ENCODE data around the gene PCGF1.

The PCGF1 gene

DNA sequence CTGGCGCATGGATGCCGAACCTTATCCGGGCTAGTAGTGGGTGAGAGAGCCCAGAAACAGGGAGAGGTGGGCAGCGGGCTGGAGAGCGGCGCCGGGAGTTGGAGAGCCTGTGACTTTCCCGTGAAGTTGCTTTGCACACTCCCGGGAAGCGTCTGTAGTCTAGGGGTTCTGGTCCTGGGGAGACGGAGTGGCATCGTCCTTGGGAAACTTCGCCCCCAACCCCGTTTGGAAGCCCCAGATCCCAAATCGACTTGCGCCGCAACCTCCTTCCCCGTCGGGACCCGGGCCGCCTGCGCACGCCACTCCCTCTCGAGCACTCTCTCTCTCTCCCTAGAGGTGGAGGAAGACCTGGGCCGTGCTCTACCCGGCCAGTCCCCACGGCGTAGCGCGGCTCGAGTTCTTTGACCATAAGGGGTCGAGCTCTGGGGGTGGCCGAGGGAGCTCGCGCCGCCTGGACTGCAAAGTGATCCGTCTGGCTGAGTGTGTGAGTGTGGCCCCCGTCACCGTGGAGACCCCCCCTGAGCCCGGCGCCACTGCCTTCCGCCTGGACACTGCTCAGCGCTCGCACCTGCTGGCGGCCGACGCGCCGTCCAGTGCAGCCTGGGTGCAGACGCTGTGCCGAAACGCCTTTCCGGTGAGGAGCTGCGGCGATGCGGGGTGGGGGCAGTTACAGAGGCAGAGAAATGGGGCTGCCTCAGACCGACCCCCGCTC lies 47.5 kb upstream of the PCGF1 start:
- TF ChIP-seq REST (IDR thresholded peaks at IDR 0.05; ENCODE audit: insufficient read depth in 1 of 2, low read depth in 2 of 2, low read length in 2 of 2) (no peak), FOXP2 (optimal IDR thresholded peaks at IDR 0.05; ENCODE audit: borderline replicate concordance, extremely low read depth, extremely low read length, insufficient read depth) (no peak), POLR2AphosphoS5 (IDR thresholded peaks at IDR 0.05; ENCODE audit: low read depth, low read length) (no peak), TAF1 (IDR thresholded peaks at IDR 0.05; ENCODE audit: borderline replicate concordance, insufficient read depth, low read length) (no peak), SIN3A (IDR thresholded peaks at IDR 0.05; ENCODE audit: borderline replicate concordance, insufficient read depth, low read length) (no peak)

DNA sequence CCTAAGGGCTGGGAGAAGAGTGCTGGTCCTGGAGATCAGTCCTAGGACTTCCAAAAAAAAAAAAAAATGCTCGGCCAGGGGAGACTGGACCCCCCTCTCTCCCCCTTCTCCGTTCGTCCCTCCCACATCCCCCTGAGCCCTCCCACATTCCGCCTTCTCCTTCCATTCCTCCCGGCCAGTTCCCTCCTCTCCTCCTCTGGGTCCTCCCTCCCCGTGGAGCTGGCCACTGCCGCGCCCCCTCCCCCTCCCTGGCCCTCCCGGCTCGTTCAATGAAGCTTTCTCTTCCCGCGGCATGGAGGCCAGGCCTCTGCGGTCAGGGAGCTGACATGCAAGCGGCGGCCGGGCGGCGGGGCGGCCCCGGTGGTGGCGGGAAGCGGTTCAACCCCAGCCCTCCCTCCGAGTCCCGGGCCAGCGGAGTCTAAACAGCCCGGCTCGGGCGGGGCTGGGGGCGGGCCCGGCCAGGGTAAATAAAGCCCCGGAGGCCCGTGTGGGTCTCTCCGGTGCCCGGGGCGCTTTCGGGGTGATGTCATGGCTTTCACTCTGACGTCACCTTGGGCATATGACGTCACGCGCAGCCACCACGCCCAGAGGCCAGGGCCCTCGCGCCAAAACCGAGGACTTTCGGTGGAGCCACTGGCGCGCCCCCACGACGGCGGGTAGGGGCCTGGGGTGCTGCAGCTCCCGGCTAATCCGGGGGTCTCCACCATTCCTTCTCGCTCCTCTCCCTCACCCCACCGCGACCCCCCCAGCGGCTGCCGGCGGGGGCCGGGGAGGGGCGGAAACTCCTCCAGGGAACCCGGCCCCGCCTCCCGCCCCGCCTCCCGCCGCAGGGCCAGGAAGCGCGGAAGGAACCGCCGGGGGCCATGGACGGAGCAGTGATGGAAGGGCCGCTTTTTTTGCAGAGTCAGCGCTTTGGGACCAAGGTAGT lies 46.7 kb upstream of the PCGF1 start, which contains the start of the genes DOK1 and LOXL3:
Gene DOK1 (plus strand): TSS at position 829 of the 928 bp plus-strand sequence. CDS start 35 bp downstream, at position 864.
Gene LOXL3 (minus strand): TSS at position 51 of the 928 bp plus-strand sequence. CDS start 1,308 bp downstream, outside the sequence.
- TF ChIP-seq POLR2AphosphoS5 (IDR thresholded peaks at IDR 0.05; ENCODE audit: low read depth, low read length): no peak
- no peak for TF ChIP-seq TAF1 (IDR thresholded peaks at IDR 0.05; ENCODE audit: borderline replicate concordance, insufficient read depth, low read length)
- no peak for TF ChIP-seq REST (IDR thresholded peaks at IDR 0.05; ENCODE audit: insufficient read depth in 1 of 2, low read depth in 2 of 2, low read length in 2 of 2)
- no peak for TF ChIP-seq FOXP2 (optimal IDR thresholded peaks at IDR 0.05; ENCODE audit: borderline replicate concordance, extremely low read depth, extremely low read length, insufficient read depth)
- TF ChIP-seq SIN3A (IDR thresholded peaks at IDR 0.05; ENCODE audit: borderline replicate concordance, insufficient read depth, low read length): no peak

GRCh38 chr2:74552914-74553811 lies 45.7 kb upstream of the PCGF1 start:
- TF ChIP-seq TAF1 (IDR thresholded peaks at IDR 0.05; ENCODE audit: borderline replicate concordance, insufficient read depth, low read length) (no peak), FOXP2 (optimal IDR thresholded peaks at IDR 0.05; ENCODE audit: borderline replicate concordance, extremely low read depth, extremely low read length, insufficient read depth) (no peak), POLR2AphosphoS5 (IDR thresholded peaks at IDR 0.05; ENCODE audit: low read depth, low read length) (no peak)

- TF ChIP-seq POLR2AphosphoS5 (IDR thresholded peaks at IDR 0.05; ENCODE audit: low read depth, low read length): no peak
- no peak for TF ChIP-seq SIN3A (IDR thresholded peaks at IDR 0.05; ENCODE audit: borderline replicate concordance, insufficient read depth, low read length)
- no peak for TF ChIP-seq TAF1 (IDR thresholded peaks at IDR 0.05; ENCODE audit: borderline replicate concordance, insufficient read depth, low read length)
- TF ChIP-seq FOXP2 (optimal IDR thresholded peaks at IDR 0.05; ENCODE audit: borderline replicate concordance, extremely low read depth, extremely low read length, insufficient read depth): no peak
- no peak for TF ChIP-seq REST (IDR thresholded peaks at IDR 0.05; ENCODE audit: insufficient read depth in 1 of 2, low read depth in 2 of 2, low read length in 2 of 2)
Observed at GRCh38 chr2:74551942-74552913, 44.7 kb upstream of the PCGF1 start.
